ENCODE measurements around the gene DNAH3. TPM values are rescaled to one million over a fixed set of nuclear protein-coding genes. Genes with fewer than 3 reads are reported as not detected.

Gene DNAH3
- total RNA-seq, 1 donor = not detected

GRCh38 chr16:20900299-20901067, 250.2 kb downstream of the DNAH3 start, which contains the start of the genes DCUN1D3 and LYRM1:
Gene DCUN1D3 (minus strand): TSS chr16:20900358. CDS start chr16:20862538, 37,820 bp downstream.
Gene LYRM1 (plus strand): TSS chr16:20900771. CDS start chr16:20915556, 14,785 bp downstream.
- Histone ChIP-seq H3K4me1 (ENCODE audit: insufficient read depth, low read length) (peaks cover 58% of the 10 kb centered on the region), H3K4me3 (ENCODE audit: low read length) (peak within 1 kb of the TSS; percentile 86), H3K27me3 (ENCODE audit: insufficient read depth, low read length) (no peaks in the 10 kb centered on the region), H3K9me3 (ENCODE audit: low read depth, low read length) (no peaks in the 10 kb centered on the region)

DNA sequence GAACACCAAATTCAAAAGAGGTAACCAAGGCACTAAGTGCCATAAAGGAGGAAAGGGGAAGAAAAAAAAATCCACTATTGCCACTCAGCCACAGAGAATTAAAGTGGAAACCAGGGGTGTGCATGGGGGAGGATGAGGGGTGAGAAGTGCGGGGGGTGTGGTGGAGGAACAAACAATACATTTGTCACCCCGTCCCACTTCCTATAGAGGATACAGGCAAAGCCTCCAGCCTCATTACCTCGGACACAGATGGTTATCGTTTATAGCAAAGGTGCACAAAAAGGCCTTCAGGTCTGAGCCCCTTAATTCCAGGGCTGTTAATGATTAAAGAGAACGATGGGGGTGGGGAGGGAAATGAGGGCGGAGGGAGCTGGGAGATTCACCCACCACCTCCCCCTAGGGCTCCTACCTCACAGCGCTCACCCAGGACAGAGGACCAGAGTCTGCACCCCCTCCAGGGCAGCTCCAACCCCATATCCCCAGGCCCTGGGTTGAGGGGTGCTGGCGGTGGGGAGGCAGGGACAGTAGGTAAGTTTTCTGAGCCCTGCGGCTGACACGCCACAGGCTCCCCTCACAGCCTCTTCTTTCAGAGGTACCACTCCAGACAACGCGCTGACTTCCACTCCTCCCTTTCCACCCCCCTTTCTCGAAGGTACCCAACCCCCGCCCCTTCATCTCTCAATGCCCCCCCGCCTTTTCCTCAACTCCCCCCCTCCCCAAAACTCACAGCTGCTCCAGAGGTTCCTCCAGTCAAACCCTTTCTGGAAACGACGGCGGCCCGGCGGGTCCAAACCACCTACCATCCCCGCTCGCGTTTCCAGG, 251.0 kb downstream of the DNAH3 start:
- Histone ChIP-seq H3K27me3 (ENCODE audit: insufficient read depth, low read length) (no peaks in the 10 kb centered on the region), H3K4me1 (ENCODE audit: insufficient read depth, low read length) (peaks cover 50% of the 10 kb centered on the region), H3K9me3 (ENCODE audit: low read depth, low read length) (no peaks in the 10 kb centered on the region), H3K4me3 (ENCODE audit: low read length) (peak overlapping the region; percentile 86)

GRCh38 chr16:20899071-20899470, 251.6 kb downstream of the DNAH3 start:
- Histone ChIP-seq H3K9me3 (ENCODE audit: low read depth, low read length) (no peaks in the 10 kb centered on the region), H3K4me1 (ENCODE audit: insufficient read depth, low read length) (peaks cover 44% of the 10 kb centered on the region), H3K4me3 (ENCODE audit: low read length) (no peak overlapping the region), H3K27me3 (ENCODE audit: insufficient read depth, low read length) (no peaks in the 10 kb centered on the region)

DNA sequence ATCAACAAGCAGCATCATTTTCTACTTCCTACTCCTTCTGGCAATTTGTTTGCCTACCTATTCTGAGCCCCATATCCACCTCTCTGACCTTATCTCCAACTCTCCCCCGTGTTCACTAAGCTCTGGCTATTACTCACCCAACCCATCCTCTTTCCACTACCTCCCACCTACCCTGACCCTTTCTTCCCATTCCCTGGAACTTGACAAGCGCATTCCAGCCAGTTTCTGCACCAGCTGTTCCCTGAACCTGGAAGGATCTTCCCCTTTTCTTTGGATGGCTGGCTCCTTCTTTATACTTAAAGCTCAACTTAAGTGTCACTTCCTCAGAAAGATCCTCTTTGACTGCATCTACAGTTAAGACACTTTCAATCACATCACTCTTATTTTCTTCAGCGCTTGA, 252.7 kb downstream of the DNAH3 start:
- Histone ChIP-seq H3K27me3 (ENCODE audit: insufficient read depth, low read length) (no peaks in the 10 kb centered on the region), H3K9me3 (ENCODE audit: low read depth, low read length) (no peaks in the 10 kb centered on the region), H3K4me1 (ENCODE audit: insufficient read depth, low read length) (peaks cover 33% of the 10 kb centered on the region), H3K4me3 (ENCODE audit: low read length) (no peak overlapping the region)

DNA sequence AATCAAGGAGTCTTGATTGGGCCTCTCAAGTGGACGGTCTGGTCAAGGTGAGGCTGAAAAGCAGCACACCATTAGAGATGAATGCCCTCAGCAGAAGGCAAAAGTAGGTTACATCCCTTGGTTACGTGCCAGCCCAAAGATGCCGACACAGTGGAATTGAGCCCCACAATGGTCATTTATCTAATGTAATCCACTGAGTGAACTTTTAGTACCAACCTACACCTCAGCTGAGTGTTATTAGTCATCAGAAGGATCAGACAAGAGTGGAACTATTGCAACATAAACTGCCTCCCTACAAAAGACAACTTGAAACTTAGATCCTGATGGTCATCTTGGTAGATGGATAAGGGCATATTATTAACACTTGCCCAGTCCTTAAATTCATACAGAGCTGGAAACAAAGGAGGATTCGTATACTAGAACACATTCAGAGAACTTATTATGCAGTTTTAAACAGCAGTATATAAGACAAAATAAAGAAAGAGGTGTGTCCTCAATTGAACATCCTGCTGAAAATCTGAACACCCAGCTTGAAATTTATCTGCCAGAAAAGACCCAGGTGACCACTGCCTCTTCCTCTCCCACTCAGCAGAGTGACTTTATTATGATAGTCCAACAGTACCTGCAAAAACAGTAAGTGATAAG, 253.3 kb downstream of the DNAH3 start:
- Histone ChIP-seq H3K4me3 (ENCODE audit: low read length) (no peak overlapping the region), H3K4me1 (ENCODE audit: insufficient read depth, low read length) (peaks cover 28% of the 10 kb centered on the region), H3K9me3 (ENCODE audit: low read depth, low read length) (no peaks in the 10 kb centered on the region), H3K27me3 (ENCODE audit: insufficient read depth, low read length) (no peaks in the 10 kb centered on the region)

DNA sequence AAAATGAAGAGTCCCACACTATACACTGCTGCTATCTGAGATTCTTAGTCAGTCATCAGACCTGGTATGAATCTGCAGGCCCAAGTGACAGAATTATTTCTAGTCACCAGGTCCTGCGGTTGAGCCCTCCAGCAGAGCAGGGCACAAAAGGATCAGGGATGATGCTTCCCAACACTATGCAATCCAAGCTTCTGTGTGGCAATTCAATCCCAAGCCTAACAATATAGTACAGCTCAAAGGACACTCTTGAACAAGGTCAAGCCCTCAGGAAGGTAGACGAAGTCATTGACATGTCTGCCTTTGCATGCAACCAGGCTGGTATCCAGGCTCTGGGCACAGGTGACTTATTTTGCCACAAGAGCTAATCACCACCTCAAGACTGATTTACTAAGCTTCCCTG, 256.3 kb downstream of the DNAH3 start:
- H3K4me1 ChIP-seq (ENCODE audit: insufficient read depth, low read length) = peaks cover 10% of the 10 kb centered on the region
- no peaks in the 10 kb centered on the region for H3K27me3 ChIP-seq (ENCODE audit: insufficient read depth, low read length)
- H3K4me3 ChIP-seq (ENCODE audit: low read length) = no peak overlapping the region
- H3K9me3 ChIP-seq (ENCODE audit: low read depth, low read length) = no peaks in the 10 kb centered on the region

DNA sequence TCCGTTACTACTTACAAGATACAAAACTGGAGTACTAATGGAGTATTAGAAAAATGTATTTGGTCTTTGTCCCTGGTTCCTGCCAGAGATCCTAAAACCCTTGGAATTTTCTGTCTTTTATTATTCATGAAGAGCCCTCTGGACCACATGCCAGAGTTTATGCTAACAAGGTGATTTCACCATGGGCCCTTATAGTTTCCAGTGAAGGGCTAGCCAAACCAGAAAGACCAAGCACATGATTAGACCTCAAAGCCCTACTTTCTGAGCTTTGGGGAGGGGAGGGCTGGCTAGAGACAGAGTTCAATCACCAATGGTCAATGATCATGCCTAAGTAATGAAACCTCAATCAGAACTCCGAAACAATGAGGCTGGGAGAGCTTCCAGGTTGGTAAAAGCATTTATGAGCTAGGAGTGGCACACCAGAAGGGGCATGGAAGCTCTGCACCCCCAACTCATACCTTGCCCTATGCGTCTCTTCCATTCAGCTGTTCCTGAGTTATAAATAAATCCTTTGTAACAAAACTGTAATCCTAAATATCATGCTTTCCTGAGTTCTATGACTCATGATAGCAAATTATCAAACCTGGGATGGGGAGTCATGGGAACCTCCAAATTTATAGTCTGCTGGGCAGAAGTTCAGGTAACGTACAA, 260.9 kb downstream of the DNAH3 start:
- Histone ChIP-seq H3K4me3 (ENCODE audit: low read length) (no peak overlapping the region), H3K27me3 (ENCODE audit: insufficient read depth, low read length) (no peaks in the 10 kb centered on the region), H3K9me3 (ENCODE audit: low read depth, low read length) (no peaks in the 10 kb centered on the region), H3K4me1 (ENCODE audit: insufficient read depth, low read length) (no peaks in the 10 kb centered on the region)

DNA sequence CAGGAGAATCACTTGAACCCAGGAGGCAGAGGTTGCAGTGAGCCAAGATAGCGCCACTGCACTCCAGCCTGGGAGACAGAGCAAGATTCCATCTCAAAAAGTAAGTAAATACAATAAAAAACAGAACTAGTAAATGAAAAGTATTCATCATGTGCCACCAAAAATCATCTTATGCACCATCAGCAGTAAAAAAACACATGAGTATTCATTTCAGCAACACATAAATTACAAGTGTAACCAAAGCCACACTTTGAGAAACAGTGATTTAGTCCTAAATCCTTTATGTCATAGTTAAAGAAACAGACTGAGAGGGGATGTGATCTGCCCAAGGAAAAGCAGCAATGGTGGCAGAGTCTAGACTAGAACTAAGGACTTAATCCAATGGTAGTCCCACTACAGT, 263.4 kb downstream of the DNAH3 start:
- H3K4me1 ChIP-seq (ENCODE audit: insufficient read depth, low read length) = peaks cover 5% of the 10 kb centered on the region
- no peak overlapping the region for H3K4me3 ChIP-seq (ENCODE audit: low read length)
- no peaks in the 10 kb centered on the region for H3K27me3 ChIP-seq (ENCODE audit: insufficient read depth, low read length)
- H3K9me3 ChIP-seq (ENCODE audit: low read depth, low read length) = no peaks in the 10 kb centered on the region

- Histone ChIP-seq H3K4me1 (ENCODE audit: insufficient read depth, low read length) (peaks cover 12% of the 10 kb centered on the region), H3K27me3 (ENCODE audit: insufficient read depth, low read length) (no peaks in the 10 kb centered on the region), H3K4me3 (ENCODE audit: low read length) (no peak overlapping the region), H3K9me3 (ENCODE audit: low read depth, low read length) (no peaks in the 10 kb centered on the region)
Observed at GRCh38 chr16:20886320-20886719, 264.3 kb downstream of the DNAH3 start.

- Histone ChIP-seq H3K4me3 (ENCODE audit: low read length) (no peak overlapping the region), H3K9me3 (ENCODE audit: low read depth, low read length) (no peaks in the 10 kb centered on the region), H3K4me1 (ENCODE audit: insufficient read depth, low read length) (peaks cover 21% of the 10 kb centered on the region), H3K27me3 (ENCODE audit: insufficient read depth, low read length) (no peaks in the 10 kb centered on the region)
Observed at GRCh38 chr16:20884240-20884556, 266.4 kb downstream of the DNAH3 start.

GRCh38 chr16:20883554-20884239, 266.9 kb downstream of the DNAH3 start:
- no peak overlapping the region for H3K4me3 ChIP-seq (ENCODE audit: low read length)
- H3K27me3 ChIP-seq (ENCODE audit: insufficient read depth, low read length) = no peaks in the 10 kb centered on the region
- H3K4me1 ChIP-seq (ENCODE audit: insufficient read depth, low read length) = peaks cover 26% of the 10 kb centered on the region
- no peaks in the 10 kb centered on the region for H3K9me3 ChIP-seq (ENCODE audit: low read depth, low read length)

Other genes starting within 250 kb of the DNAH3 start
- 15.7 TPM for gene LDAF1, start 7.8 kb upstream of the DNAH3 start, total RNA-seq
- not detected for gene ZP2, start 60.7 kb upstream of the DNAH3 start, total RNA-seq
- gene ANKS4B, start 82.9 kb upstream of the DNAH3 start, total RNA-seq = not detected
- gene CRYM, start 127.4 kb upstream of the DNAH3 start, total RNA-seq = 0.84 TPM